DMS 273 treated with DMSO at 0.1 percent for 48 hours (cell line): Measurements from ENCODE around the gene UNC5A.
"Not testable (repeated sequence)": the region's sequence is repeated elsewhere in the genome, so short reads cannot be mapped to it uniquely, and the experiment has no call there.

Experiments used
- DNase-seq: peaks from one replicate; lab custom pipeline; 2025; lab: John Stamatoyannopoulos, UW

The UNC5A gene

GRCh38 chr5:176864755-176865154 is 54.4 kb downstream of the UNC5A start:
- no peak for DNase-seq

DNA sequence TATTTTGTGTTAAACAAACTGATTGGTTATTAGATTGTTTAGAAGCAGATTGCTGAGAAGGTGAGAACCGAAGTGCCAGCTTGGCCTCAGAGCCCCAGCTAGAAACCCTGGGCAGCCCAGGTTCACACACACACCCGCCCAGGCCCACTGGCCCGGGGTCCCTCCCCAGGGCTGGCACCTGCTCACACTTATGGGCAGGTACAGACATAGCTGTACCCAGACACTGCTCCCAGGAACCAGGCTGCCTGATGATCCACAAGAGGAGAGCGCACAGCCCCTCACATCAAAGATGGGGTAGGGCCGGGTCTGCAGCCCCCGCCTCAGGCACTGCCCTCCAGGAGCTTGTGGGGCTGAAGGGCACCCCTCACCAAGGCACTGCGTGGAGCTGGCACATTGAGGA is 55.6 kb downstream of the UNC5A start:
- no peak for DNase-seq

GRCh38 chr5:176866707-176867310 is 56.5 kb downstream of the UNC5A start:
- no peak for DNase-seq

DNA sequence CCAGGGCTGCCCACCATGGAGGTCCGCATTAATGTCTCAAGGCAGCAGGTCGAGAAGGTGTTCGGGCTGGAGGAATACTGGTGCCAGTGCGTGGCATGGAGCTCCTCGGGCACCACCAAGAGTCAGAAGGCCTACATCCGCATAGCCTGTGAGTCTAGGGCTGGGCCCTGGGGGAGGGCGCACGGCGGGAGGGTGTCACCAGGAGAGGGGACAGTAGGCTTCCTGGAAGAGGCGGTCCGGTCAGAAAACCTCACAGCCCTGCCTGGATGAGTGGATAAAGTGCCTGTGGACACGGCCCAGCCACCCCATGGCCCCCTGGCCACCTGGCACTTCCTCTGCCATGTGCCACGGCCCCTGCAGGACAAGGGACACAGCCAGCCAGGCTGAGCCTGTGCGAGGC is 57.8 kb downstream of the UNC5A start:
- no peak for DNase-seq

DNA sequence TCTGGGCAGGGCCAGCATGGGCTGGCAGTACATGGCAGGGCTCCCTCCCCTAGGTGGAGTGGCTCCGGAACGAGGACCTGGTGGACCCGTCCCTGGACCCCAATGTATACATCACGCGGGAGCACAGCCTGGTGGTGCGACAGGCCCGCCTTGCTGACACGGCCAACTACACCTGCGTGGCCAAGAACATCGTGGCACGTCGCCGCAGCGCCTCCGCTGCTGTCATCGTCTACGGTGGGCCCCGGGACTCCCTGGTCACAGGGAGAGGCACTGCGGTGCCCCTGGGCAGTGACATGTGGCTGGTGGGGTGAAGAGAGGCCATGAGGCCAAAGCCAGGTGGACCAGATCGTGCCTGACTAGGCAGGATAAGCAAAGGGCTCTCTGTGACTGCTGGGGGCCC is 58.4 kb downstream of the UNC5A start:
- DNase-seq: no peak

- no peak for DNase-seq
Observed at GRCh38 chr5:176869501-176870109, 59.2 kb downstream of the UNC5A start.

GRCh38 chr5:176870110-176870591 is 59.8 kb downstream of the UNC5A start:
- DNase-seq: no peak

DNA sequence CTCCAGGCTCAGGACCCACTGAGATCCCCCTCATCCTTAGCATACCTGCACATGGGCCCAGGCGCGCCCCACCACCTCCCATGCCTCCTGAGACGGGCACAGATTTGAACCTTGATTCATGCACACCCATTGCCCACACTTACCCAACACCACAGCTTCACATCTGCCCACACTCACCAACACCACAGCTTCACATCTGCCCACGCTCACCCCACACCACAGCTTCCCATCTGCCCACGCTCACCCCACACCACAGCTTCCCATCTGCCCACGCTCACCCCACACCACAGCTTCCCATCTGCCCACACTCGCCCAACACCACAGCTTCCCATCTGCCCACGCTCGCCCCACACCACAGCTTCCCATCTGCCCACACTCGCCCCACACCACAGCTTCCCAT is 60.3 kb downstream of the UNC5A start:
- not testable (repeated sequence) for DNase-seq

DNA sequence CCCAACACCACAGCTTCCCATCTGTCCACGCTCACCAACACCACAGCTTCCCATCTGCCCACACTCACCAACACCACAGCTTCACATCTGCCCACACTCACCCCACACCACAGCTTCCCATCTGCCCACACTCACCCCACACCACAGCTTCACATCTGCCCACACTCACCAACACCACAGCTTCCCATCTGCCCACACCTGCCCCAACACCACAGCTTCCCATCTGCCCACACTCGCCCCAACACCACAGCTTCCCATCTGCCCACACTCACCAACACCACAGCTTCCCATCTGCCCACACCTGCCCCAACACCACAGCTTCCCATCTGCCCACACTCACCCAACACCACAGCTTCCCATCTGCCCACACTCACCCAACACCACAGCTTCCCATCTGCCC is 62.2 kb downstream of the UNC5A start:
- not testable (repeated sequence) for DNase-seq

DNA sequence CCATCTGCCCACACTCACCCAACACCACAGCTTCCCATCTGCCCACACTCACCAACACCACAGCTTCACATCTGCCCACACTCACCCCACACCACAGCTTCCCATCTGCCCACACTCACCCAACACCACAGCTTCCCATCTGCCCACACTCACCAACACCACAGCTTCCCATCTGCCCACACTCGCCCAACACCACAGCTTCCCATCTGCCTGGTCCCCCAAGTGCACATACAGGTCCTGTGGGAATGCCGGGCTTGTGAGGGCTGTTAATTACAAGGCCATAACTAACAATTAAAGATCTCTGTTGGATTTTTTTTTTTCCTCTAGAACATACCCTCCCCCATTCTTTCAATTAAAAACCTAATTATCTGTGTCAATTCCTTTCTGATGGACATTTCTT is 62.7 kb downstream of the UNC5A start:
- DNase-seq: not testable (repeated sequence)

- DNase-seq: no peak
Observed at GRCh38 chr5:176873541-176874172, 63.3 kb downstream of the UNC5A start.

GRCh38 chr5:176874198-176874780 is 63.9 kb downstream of the UNC5A start:
- DNase-seq: no peak

DNA sequence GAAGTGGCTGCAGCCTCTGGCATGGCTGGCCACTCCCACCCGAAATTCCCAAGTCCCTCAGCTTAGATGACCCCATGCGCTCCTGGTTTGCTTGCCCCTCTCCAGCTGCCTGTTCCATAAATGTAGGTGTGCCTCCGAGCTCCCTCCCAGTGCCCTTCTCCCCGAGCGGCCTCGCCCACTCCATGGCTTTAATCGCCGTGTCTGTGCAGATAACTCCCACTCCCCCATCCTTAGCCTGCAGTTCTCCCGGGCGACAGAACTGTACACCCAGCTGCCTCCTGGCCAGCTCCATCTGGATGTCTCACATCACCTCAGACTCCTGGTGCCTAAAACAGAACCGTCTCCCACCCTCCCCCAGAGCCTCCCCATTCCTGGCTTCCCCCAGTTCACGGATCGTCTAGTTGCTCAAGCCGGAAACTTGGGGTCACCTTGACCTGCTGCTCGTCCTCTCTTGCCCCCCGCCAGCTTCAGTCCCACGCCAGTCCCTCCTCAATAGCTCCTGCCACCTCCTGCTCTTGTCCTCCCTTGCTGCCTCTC is 64.7 kb downstream of the UNC5A start:
- no peak for DNase-seq

DNA sequence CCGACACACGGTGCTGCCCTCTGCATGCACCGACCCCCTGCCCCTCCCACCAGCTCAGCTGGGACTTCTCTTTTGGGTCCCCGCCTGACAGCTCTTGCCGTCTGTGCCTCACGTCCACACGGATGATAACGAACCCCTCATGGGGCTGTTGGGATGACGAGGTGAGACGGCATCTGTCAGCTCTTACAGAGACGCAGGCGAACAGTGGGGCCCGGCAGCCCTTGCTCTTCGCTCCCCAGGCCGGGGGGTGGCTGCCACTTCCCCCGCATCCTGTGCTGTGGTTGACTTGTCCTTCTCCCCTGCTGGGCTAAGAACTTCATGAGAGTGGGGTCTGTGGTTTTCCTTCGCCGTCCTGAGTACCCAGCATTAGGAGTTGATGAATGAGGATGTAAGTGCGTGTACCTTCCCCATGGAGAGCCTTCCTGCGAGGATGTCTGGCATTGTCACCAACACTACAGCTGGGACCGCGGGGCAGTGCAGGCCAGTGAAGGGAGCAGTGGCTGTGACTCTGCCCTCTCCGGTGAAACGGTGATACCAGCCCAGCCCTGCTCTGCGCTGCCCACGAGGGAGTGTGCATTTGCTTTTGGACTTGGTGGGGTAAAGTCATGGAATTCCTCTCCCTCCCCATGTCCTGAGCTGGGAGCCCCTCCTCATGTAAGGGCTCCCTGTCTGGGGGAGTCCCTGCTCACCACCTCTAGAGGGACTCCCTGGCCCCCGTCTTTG is 65.6 kb downstream of the UNC5A start:
- DNase-seq: no peak

DNA sequence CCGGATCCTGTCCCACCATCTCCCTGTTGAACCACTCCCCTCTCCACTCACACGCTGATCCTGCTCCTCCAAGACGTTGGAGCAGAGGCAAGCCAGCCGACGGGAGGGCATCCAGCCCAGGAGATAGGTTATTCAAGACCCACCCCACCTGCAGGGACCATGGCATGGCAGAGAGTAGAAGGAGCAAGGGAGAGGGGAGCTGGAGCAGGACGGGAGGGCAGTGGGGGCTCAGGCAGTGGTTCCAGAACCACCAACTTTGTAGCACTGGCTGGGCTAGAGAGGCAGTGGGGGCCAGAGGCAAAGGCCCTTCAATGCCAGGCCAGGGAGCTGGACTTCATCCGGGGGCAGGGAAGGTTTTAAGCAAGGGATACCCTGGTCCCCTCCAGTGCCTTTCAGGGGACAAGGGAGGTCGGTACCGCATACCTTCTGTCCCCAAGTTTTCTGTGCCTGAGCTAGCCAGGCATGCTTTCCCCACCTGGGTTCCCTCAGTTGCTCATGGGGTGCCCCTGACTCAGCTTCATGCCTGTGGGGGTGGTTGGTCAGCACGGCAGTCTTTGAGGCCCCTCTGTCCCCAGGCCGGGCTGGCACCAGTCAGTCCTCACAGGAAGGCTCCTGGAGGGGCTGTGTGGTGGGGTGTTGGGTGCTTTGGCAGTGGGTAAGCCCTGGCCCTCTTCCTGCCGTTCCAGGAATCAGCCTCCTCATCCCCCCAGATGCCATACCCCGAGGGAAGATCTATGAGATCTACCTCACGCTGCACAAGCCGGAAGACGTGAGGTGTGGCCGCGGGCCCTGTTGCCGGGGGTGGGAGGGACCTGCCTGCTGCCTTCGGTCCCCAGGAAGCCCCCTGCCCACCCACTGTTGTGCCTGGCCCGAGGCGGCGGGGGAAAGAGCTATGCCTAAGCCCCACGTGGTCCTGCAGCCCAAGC is 66.4 kb downstream of the UNC5A start:
- DNase-seq: no peak

- DNase-seq: no peak
Observed at GRCh38 chr5:176877793-176878331, 67.5 kb downstream of the UNC5A start.

DNA sequence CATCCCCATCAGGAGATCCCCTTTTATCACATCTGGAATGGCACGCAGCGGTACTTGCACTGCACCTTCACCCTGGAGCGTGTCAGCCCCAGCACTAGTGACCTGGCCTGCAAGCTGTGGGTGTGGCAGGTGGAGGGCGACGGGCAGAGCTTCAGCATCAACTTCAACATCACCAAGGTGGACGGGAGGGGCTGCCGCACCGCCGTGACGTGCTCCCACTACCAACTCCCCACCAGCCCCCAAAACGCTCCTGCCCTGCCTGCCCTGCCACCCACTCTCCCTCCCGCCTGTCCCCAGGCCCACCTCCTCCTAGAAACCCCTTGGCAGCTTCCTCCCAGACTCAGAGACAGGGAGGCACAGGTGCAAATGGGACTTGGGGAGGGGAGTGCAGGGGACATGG is 68.1 kb downstream of the UNC5A start:
- DNase-seq: no peak

DNA sequence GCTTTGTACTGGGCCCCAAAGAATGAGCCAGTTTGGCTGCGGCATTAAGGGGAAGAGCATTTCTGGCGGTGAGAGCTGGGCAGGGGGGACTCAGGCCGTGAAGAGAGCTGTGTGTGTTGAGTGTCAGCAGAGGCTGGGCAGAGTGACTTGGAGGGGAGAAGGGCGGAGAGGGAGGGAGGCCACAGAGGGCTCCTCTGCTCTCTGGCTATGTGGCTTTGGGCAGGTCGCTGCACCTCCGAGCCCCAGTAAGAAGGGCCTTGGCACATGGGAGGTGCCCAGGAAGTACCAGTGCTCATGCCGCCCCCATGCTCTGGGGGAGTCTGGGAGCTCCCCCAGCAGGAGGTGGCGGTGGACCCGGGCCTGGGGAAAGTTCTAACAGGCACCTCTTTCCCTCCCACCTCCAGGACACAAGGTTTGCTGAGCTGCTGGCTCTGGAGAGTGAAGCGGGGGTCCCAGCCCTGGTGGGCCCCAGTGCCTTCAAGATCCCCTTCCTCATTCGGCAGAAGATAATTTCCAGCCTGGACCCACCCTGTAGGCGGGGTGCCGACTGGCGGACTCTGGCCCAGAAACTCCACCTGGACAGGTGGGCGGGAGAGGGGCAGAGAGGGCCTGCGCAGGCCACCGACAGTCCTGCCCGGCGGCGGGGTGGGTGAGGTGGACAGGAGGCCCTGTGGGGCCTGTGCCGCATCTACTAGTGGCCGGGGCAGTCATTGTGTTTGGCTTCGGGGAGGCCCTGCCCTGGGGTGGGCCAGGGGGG is 68.7 kb downstream of the UNC5A start:
- DNase-seq: no peak

- DNase-seq: no peak
Observed at GRCh38 chr5:176879663-176880361, 69.5 kb downstream of the UNC5A start.
